ENCODE results near the gene PIR. TPM values are rescaled to one million over a fixed set of nuclear protein-coding genes. Genes with fewer than 3 reads are reported as not detected.

PIR gene
- total RNA-seq, result 4.2 and 5.1 TPM in 2 replicates

GRCh38 chrX:15493118-15493962 is at the start of gene PIR:
TSS of gene PIR (minus strand) at chrX:15493333. CDS start at chrX:15491257, 2,076 bp downstream.

GRCh38 chrX:15500497-15500966 is 7.4 kb upstream of the PIR start, which contains the start of gene BMX:
TSS of gene BMX (plus strand) at chrX:15500807. CDS start at chrX:15508354, 7,547 bp downstream.

GRCh38 chrX:15384304-15384703 is 108.8 kb downstream of the PIR start, which contains the start of gene VEGFD:
TSS of gene VEGFD (minus strand) at chrX:15384413. CDS start at chrX:15383946, 467 bp downstream.

GRCh38 chrX:15335135-15336022 is 157.8 kb downstream of the PIR start, which contains the start of gene PIGA:
TSS of gene PIGA (minus strand) at chrX:15335523. CDS start at chrX:15331930, 3,593 bp downstream.

Other genes starting within 250 kb of the PIR start
- 2.2 and 4.2 TPM in 2 replicates for gene ASB9, start 223.2 kb downstream of the PIR start, total RNA-seq
- not detected in 2 replicates for gene ASB11, start 177.7 kb downstream of the PIR start, total RNA-seq
- 2.5 and 5.4 TPM in 2 replicates for gene PIGA, start 157.8 kb downstream of the PIR start, total RNA-seq
- not detected in 2 replicates for gene VEGFD, start 108.9 kb downstream of the PIR start, total RNA-seq
- gene BMX, start 7.5 kb upstream of the PIR start, total RNA-seq, result not detected in 2 replicates
- gene ACE2, start 107.6 kb upstream of the PIR start, total RNA-seq, result not detected in 2 replicates
- 0.16 and 0.51 TPM in 2 replicates for gene CLTRN, start 171.5 kb upstream of the PIR start, total RNA-seq
- 1.8 and 4.6 TPM in 2 replicates for gene CA5B, start 244.9 kb upstream of the PIR start, total RNA-seq

Data from mesangial cell (primary cell).